ENCODE results near the gene RAB14.

DNA sequence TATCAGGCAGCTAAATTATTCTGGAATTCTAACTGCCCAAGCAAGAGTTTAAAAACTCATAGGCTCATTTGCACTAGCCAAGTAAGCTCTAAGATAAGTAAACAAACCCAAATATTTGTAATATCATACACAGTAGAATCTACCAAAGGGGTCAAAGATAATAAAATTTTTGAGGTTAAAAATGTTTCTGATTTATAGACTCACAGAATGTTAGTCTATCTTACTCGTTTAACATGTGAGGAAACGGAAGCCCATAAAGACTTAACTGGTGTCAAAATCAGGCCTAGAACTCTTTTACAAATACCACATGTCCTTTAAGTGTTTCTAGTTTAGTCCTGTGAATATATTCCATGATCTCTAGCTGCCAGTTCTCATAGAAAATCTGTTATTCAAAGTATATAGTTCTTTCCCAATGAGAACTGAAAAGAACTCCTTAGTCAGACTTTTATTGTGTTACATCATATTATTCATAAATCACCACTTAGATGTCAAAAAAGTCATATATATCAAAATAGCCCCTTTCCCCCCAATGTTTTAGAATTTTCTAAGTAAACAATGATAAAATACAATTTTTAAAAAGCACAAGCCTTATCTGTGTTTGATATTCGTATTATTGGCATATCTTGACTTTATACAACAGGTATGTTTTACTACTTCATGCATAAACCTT is 13.9 kb downstream of the RAB14 start:
- no peak for TF ChIP-seq CTCF (IDR thresholded peaks at IDR 0.05)
- TF ChIP-seq ATF1 (CRISPR knock-in tag; IDR thresholded peaks at IDR 0.05): no peak
- no peak for TF ChIP-seq PRRX2 (CRISPR knock-in tag; IDR thresholded peaks at IDR 0.05)
